NCI-H1417 treated with DMSO at 0.1 percent for 48 hours (cell line): ENCODE measurements around the gene MAP2K1.

Source experiments
- DNase-seq: peaks from one replicate; lab custom pipeline; 2025; lab: John Stamatoyannopoulos, UW

Gene MAP2K1

DNA sequence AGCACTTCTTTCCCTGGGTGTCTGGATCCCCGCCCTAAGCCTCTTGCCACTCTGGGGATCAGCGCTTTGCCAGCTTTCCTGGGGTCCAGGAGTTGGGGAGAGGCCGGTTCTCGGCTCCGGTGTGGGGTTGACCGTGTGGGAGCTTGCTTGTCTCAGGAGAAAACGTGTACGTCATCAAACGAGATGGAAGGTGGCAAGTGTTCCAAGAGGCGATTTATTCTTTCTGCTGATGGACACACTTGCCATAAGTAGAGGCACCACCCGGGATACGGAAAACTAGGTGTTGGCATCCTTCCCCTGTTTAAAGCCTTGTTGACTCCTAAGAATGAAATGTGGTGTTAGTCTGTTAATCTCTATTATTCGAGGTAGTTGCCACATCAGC, 118.7 kb downstream of the MAP2K1 start:
- DNase-seq: no peak

DNA sequence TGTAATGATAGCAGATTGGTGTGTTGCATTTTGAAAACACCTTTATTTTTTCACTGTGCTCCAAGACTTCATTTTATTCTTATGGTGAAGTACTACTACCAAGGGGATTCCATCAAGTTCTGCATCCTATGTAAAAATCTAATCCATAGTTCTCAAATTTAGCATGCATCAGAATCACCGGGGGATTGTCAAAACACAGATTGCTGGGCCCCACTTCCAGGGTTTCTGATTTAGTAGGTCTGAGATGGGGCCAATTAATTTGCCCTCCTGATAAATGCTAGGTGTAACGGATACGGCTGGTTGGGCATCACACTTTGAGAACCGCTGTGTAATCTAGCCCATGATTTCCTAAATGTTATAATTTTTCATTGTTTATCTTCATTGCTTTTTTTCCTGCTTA, 119.1 kb downstream of the MAP2K1 start:
- no peak for DNase-seq

DNA sequence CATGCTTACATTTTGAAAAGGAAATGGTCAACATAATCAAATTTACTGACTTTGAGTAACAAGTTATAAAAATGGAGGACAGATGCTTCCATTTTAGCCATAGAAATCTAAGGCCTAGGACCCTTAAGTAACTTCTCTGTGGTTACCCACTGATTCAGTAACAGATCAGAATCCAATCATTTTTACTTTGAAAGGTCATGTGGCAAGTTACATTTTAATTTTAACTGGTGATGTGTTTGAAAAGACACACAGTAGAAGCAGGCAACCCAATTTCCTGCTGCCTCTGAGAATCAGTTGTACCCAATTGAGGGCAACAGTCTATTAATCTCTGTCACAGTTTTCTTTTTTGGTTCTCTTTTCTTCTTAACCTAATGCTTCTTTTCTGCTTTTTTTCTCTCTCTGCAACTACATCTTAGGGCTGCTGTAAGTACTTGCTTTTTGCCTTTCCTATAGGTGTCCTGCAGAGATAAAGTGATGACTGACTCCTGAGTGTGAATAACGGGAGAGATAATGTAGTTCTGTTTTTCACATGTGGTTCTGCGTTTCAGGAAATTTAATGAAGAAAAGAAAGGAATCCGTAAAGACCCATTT, 121.7 kb downstream of the MAP2K1 start:
- no peak for DNase-seq

DNA sequence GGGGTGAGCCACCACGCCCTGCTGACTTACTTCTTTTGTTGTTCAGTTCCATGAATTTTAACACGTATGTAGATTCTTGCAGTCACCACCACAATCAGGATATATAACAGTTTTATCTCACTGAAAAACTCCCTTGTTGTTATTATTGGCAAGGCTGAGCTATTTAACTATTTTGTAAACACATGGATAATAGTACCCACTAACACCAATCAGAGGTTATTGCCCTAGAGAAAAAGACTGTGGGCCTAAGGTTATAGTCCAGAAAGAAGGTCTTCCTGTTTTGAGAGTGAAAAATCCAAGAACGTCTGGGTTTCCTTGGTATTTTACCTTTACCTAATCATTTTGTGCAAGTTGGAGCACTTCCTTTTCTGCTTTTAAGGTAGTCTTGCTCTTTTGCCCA, 127.9 kb downstream of the MAP2K1 start:
- DNase-seq: no peak

DNA sequence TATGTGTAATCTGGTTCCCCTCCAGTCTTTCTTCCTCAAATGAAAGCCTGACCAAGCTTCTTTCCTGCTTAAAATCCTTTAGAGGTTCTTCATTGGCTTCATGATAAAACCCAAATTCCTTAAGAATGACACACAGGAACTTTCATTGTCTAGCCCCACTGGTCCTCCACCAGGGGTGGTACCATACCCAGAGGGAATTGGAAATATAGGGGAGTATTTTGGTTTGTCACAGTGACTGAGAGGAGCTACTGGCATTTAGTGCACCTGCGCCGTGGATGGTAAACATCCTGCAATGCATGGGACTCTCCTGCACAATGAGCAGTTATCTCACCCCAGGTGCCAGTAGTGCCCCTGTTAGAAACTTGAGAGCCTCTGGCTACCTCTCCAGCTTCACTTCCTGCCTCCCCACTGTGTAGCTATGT, 129.2 kb downstream of the MAP2K1 start:
- no peak for DNase-seq

DNA sequence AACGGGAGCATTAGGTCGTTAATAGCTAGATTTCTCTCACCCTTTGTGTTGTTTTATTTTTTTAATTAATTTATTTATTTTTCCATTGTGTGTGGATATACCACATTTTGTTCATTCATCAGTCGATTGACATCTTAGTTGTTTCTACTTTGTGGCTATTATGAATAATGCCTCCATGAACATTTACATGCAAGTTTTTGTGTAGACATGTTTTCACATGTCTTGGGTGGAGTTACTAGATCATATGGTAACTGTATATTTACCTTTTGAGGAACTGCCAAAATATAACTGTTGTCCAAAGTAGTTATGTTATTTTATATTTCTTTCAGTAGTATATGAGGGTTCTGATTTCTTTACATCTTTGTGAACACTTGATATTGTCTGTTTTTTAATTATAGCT, 137.2 kb downstream of the MAP2K1 start:
- no peak for DNase-seq

DNA sequence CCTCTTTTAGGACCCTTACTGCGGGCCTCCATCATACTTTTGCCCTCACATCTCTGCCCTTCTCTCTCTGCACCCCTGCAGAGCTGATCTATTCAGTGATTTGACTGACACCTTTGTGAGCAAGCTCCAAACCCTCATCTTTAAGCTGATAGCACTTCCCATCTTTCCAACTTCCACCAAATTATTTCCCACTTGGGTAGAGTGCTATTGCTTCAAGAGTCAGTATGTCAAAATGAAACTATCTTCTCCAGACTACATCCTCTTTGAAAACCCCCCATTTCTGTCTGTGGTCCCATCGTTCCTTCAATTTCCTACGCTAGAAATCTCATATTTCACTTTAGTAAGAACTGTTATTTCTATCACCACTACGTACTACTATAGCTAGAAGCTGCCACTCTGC, 138.1 kb downstream of the MAP2K1 start:
- DNase-seq: no peak

DNA sequence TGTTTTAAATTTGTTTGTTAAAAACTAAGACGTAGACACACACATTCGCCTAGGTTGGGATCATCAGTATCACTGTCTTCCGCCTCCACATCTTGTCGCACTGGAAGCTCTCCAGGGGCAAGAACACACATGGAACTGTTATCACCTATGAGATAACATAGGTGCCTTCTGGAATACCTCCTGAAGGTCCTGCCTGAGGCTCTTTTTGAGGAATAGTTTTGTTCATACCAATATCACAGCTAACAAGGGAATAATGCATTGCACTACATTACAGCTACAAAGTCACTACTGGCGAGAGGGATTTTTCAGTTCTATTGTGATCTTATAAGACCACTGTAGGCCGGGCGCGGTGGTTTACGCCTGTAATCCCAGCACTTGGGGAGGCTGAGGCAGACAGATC, 148.3 kb downstream of the MAP2K1 start:
- DNase-seq: no peak
